MCF 10A (cell line): ENCODE data around the gene IL16. TPM values are rescaled to one million over a fixed set of nuclear protein-coding genes. Genes with fewer than 3 reads are reported as not detected.

Experiments
- BruUV-seq: library from RNA; stranded (reverse); fragments of 400-500 nt; replicated peaks from 2 replicates; lab custom pipeline; 2021; lab: Mats Ljungman, UMichigan
- CTCF ChIA-PET: fragments of 300-600 bp; sonication (Branson Sonifier 250); formaldehyde crosslinking; extraction: SDS; loops from one replicate; lab custom pipeline; 2021; ENCODE audit warnings: antibody characterized with exemption, inconsistent platforms; lab: Yijun Ruan, JAX
- POLR2A ChIA-PET: fragments of 300-600, 350-650 bp; sonication (Branson Sonifier 250); formaldehyde crosslinking; extraction: SDS; loops from one replicate; lab custom pipeline; 2020; ENCODE audit warnings: antibody characterized with exemption, inconsistent platforms; lab: Yijun Ruan, JAX
- DNase-seq: peaks from one replicate; pipeline ENCODE4 v3.0.0-alpha.2; 2018; ENCODE audit not compliant: unreplicated experiment
- H3K27ac Mint-ChIP-seq: one replicate; pipeline ENCODE4 v1.8.0; 2022; ENCODE audit warnings: mild to moderate bottlenecking, low read depth, mixed read lengths; ENCODE audit not compliant: unreplicated experiment
- H3K27me3 Mint-ChIP-seq: one replicate; pipeline ENCODE4 v1.8.0; 2022; ENCODE audit warnings: mixed read lengths; ENCODE audit not compliant: insufficient read depth, unreplicated experiment
- H3K36me3 Mint-ChIP-seq: one replicate; pipeline ENCODE4 v1.8.0; 2022; ENCODE audit warnings: mild to moderate bottlenecking, moderate library complexity, mixed read lengths; ENCODE audit not compliant: insufficient read depth, unreplicated experiment
- H3K4me1 Mint-ChIP-seq: one replicate; pipeline ENCODE4 v1.8.0; 2022; ENCODE audit warnings: mixed read lengths; ENCODE audit not compliant: insufficient read depth, unreplicated experiment
- H3K4me3 Mint-ChIP-seq: one replicate; pipeline ENCODE4 v1.8.0; 2022; ENCODE audit warnings: mild to moderate bottlenecking, moderate library complexity, mixed read lengths; ENCODE audit not compliant: unreplicated experiment
- H3K9me3 Mint-ChIP-seq: one replicate; pipeline ENCODE4 v1.8.0; 2022; ENCODE audit warnings: mixed read lengths; ENCODE audit not compliant: unreplicated experiment
- CTCF ChIP-seq: fragments of 200-600 bp; IDR thresholded peaks from one replicate; pipeline ENCODE4 v1.8.0; 2022; ENCODE audit warnings: antibody characterized with exemption, mild to moderate bottlenecking; ENCODE audit not compliant: unreplicated experiment
- intact Hi-C: fragments of 100-400 bp; cut with micrococcal nuclease; formaldehyde crosslinking; loops from 2 replicates; pipeline ENCODE4 v1.14.1; 2022
- total RNA-seq: library from RNA; stranded (reverse); gene quantifications from 2 replicates; pipeline ENCODE4 v1.2.3, GENCODE V29; 2022

Gene IL16
- total RNA-seq, 1 experiment from 2014 or later, result 0.72 TPM

DNA sequence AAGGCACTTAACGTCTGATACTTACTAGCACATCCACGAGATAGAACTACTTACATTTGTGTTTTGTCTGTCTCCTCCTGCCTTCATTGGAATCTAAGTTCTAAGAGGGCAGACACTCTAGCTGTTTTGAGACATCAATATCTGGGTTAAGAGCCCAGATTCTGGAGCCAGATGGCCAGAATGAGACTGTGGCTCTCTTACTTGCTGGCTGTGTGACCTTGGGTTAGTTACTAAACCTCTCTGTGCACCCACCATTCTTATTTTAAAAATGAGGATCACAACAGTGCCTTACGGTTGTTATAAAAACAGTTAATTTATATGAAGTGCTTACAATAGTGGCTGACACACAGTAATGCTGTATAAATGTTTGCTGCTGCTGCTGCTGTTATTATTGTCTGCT is 119.6 kb downstream of the IL16 start:
- POLR2A ChIA-PET, result no interaction called here
- intact Hi-C loops, result no loop called here
- no peaks in the 10 kb centered on the region for H3K27me3 Mint-ChIP-seq

DNA sequence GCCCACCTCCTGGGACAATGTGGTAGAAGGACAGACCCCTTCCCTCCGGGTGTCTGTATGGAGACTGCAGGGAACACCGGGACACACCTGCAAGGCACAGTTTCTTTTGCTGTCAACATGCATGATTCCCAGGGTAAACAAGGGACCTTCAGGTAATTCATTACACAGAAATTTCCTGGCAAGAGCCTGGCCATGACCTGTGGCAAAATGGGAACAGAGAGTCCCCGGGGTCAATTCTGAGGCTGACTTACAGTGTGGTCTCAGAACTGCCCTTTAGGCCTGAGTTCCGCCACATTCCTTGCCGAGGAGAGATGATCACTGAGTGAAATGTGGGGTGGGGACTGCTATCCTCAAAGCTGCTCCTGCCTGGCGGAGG is 121.0 kb downstream of the IL16 start:
- TF ChIP-seq CTCF, result no peak
- intact Hi-C loops, result no loop called here
- ChIA-PET CTCF (no interaction called here), POLR2A (no interaction called here)
- no peaks in the 10 kb centered on the region for H3K9me3 Mint-ChIP-seq
- no peak for DNase-seq
- H3K27ac Mint-ChIP-seq, result no peak overlapping the region
- H3K4me1 Mint-ChIP-seq, result peaks cover 13% of the 10 kb centered on the region
- no peaks in the 10 kb centered on the region for H3K27me3 Mint-ChIP-seq
- BruUV-seq, result no TSS peak
- H3K36me3 Mint-ChIP-seq, result peaks cover 6% of the 10 kb centered on the region
- no peak overlapping the region for H3K4me3 Mint-ChIP-seq

More for the DNA sequence above, 119.6 kb downstream of the IL16 start:
- no peaks in the 10 kb centered on the region for H3K9me3 Mint-ChIP-seq
- CTCF ChIA-PET, result no interaction called here
- no peak for TF ChIP-seq CTCF
- peaks cover 22% of the 10 kb centered on the region for H3K4me1 Mint-ChIP-seq
- no peak overlapping the region for H3K27ac Mint-ChIP-seq
- no peak for DNase-seq
- no peak overlapping the region for H3K4me3 Mint-ChIP-seq
- no TSS peak for BruUV-seq
- H3K36me3 Mint-ChIP-seq, result peaks cover 5% of the 10 kb centered on the region

GRCh38 chr15:81321667-81322066 is 125.0 kb downstream of the IL16 start:
- CTCF ChIA-PET, result interaction anchor here (1.0 to 1.2 kb wide), 2 partner anchors 42 to 55 kb away, joined by 4 to 6 read pairs; no protein-coding TSS in a partner anchor
- TF ChIP-seq CTCF, result no peak
- POLR2A ChIA-PET, result no interaction called here
- BruUV-seq, result no TSS peak
- Mint-ChIP-seq H3K36me3 (peaks cover 6% of the 10 kb centered on the region), H3K4me3 (no peak overlapping the region), H3K9me3 (no peaks in the 10 kb centered on the region), H3K27ac (no peak overlapping the region), H3K27me3 (no peaks in the 10 kb centered on the region), H3K4me1 (peaks cover 20% of the 10 kb centered on the region)
- intact Hi-C loops, result no loop called here
- no peak for DNase-seq

DNA sequence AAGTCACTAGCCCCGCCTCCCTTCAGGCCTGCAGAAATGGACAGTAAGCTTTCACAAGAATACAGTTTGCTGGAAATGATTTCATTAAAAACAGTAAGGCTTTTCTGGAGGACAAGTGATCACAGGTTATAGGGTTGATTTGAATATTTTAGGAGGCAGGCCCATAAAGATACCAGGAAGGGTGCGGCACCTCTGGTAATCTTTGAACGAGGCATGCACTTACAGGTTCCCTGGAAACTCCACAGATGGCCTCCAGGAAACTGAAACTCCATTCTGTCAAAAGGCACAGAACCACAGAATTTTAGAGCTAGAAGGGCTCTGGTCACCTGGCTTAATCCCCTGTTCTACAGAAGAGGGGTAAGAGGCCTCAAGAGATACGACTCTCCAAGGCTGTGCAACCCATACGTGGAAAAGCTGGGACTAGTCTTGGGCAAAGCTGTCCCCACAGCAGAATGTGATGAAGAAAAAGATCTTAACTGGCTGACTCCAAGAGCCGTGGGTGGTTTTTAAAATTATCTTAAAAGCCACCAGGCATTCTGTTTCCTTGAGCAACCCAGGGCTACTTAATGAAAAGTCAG is 126.1 kb downstream of the IL16 start:
- BruUV-seq, result no TSS peak
- Mint-ChIP-seq H3K4me3 (peak overlapping the region; percentile 80), H3K27ac (peak overlapping the region; percentile 25), H3K27me3 (no peaks in the 10 kb centered on the region), H3K4me1 (peaks cover 24% of the 10 kb centered on the region), H3K9me3 (no peaks in the 10 kb centered on the region), H3K36me3 (peaks cover 6% of the 10 kb centered on the region)
- CTCF ChIA-PET, result interaction anchor here (1.2 kb wide), 1 partner anchor 76 kb away, joined by 5 read pairs; no protein-coding TSS in a partner anchor
- no peak for TF ChIP-seq CTCF
- POLR2A ChIA-PET, result interaction anchor here (0.7 to 1.9 kb wide), 4 partner anchors 11 to 42 kb away, joined by 3 to 7 read pairs (median 4); no protein-coding TSS in a partner anchor
- intact Hi-C loops, result no loop called here
- DNase-seq, result no peak
